ENCODE measurements around the gene SPATA17. TPM values are rescaled to one million over a fixed set of nuclear protein-coding genes. Genes with fewer than 3 reads are reported as not detected.
"Not testable (repeated sequence)": the region's sequence is repeated elsewhere in the genome, so short reads cannot be mapped to it uniquely, and the experiment has no call there.

Gene SPATA17
- total RNA-seq, 3 donors from 2014 or later (not counting 1 experiment from before 2014, with no cell fraction given) = not detected

GRCh38 chr1:217681806-217682205, 50.7 kb downstream of the SPATA17 start:
- Mint-ChIP-seq H3K27me3 (ENCODE audit: low read depth in 2 of 2) (no peaks in the 10 kb centered on the region), H3K27ac (no peak overlapping the region), H3K4me1 (no peaks in the 10 kb centered on the region), H3K4me3 (no peak overlapping the region), H3K36me3 (no peaks in the 10 kb centered on the region), H3K9me3 (peaks cover 0 to 3% of the 10 kb centered on the region in 2 donors)
- no peaks in the 10 kb centered on the region for H3K27me3 ChIP-seq (ENCODE audit: control insufficient read depth, insufficient read depth, low read length)
- TF ChIP-seq CTCF (IDR thresholded peaks at IDR 0.05) = no peak
- H3K4me1 ChIP-seq (ENCODE audit: control insufficient read depth, insufficient read depth, low read length) = no peaks in the 10 kb centered on the region
- WGBS (ENCODE audit: insufficient coverage) = 86% methylated on average over 3 of the region's 5 CpGs
- ATAC-seq (no peak), DNase-seq (no peak)
- no peak overlapping the region for H3K4me3 ChIP-seq (ENCODE audit: low read length)
- no peaks in the 10 kb centered on the region for H3K9me3 ChIP-seq (ENCODE audit: control insufficient read depth, insufficient read depth, low read length)
- intact Hi-C loops (cut with micrococcal nuclease) = no loop called here
- no peaks in the 10 kb centered on the region for H3K36me3 ChIP-seq (ENCODE audit: control insufficient read depth, insufficient read depth, low read length)
- no peak overlapping the region for H3K27ac ChIP-seq (ENCODE audit: low read length)

GRCh38 chr1:217687511-217687910, 56.4 kb downstream of the SPATA17 start:
- Mint-ChIP-seq H3K27ac (no peak overlapping the region), H3K4me3 (no peak overlapping the region), H3K36me3 (no peaks in the 10 kb centered on the region), H3K9me3 (peaks cover 2 to 5% of the 10 kb centered on the region in 2 donors), H3K27me3 (ENCODE audit: low read depth in 2 of 2) (no peaks in the 10 kb centered on the region), H3K4me1 (no peaks in the 10 kb centered on the region)
- intact Hi-C loops (cut with micrococcal nuclease) = no loop called here
- no peak for DNase-seq
- H3K4me3 ChIP-seq (ENCODE audit: low read length) = no peak overlapping the region
- H3K9me3 ChIP-seq (ENCODE audit: control insufficient read depth, insufficient read depth, low read length) = no peaks in the 10 kb centered on the region
- H3K27ac ChIP-seq (ENCODE audit: low read length) = no peak overlapping the region
- no peak for ATAC-seq
- H3K27me3 ChIP-seq (ENCODE audit: control insufficient read depth, insufficient read depth, low read length) = no peaks in the 10 kb centered on the region
- H3K36me3 ChIP-seq (ENCODE audit: control insufficient read depth, insufficient read depth, low read length) = no peaks in the 10 kb centered on the region
- H3K4me1 ChIP-seq (ENCODE audit: control insufficient read depth, insufficient read depth, low read length) = no peaks in the 10 kb centered on the region
- 100% methylated on average over 1 of the region's 4 CpGs for WGBS (ENCODE audit: insufficient coverage)
- TF ChIP-seq CTCF (IDR thresholded peaks at IDR 0.05) = no peak

GRCh38 chr1:217696140-217696539, 65.0 kb downstream of the SPATA17 start:
- H3K27ac ChIP-seq (ENCODE audit: low read length); H3K4me1 Mint-ChIP-seq; H3K36me3 ChIP-seq (ENCODE audit: control insufficient read depth, insufficient read depth, low read length); ATAC-seq; H3K4me3 Mint-ChIP-seq; H3K27ac Mint-ChIP-seq; intact Hi-C loops (cut with micrococcal nuclease); H3K36me3 Mint-ChIP-seq; H3K4me3 ChIP-seq (ENCODE audit: low read length); H3K27me3 Mint-ChIP-seq (ENCODE audit: low read depth in 2 of 2); H3K9me3 Mint-ChIP-seq; H3K4me1 ChIP-seq (ENCODE audit: control insufficient read depth, insufficient read depth, low read length); DNase-seq; H3K9me3 ChIP-seq (ENCODE audit: control insufficient read depth, insufficient read depth, low read length); H3K27me3 ChIP-seq (ENCODE audit: control insufficient read depth, insufficient read depth, low read length): not testable (repeated sequence)
- WGBS (ENCODE audit: insufficient coverage) = 98% methylated on average over 16 of the region's 25 CpGs

- Mint-ChIP-seq H3K9me3 (peaks cover 13 to 18% of the 10 kb centered on the region in 2 donors), H3K4me3 (no peak overlapping the region), H3K36me3 (no peaks in the 10 kb centered on the region), H3K27ac (no peak overlapping the region), H3K27me3 (ENCODE audit: low read depth in 2 of 2) (no peaks in the 10 kb centered on the region), H3K4me1 (no peaks in the 10 kb centered on the region)
- Histone ChIP-seq H3K36me3 (ENCODE audit: control insufficient read depth, insufficient read depth, low read length) (no peaks in the 10 kb centered on the region), H3K9me3 (ENCODE audit: control insufficient read depth, insufficient read depth, low read length) (no peaks in the 10 kb centered on the region), H3K27me3 (ENCODE audit: control insufficient read depth, insufficient read depth, low read length) (no peaks in the 10 kb centered on the region), H3K4me1 (ENCODE audit: control insufficient read depth, insufficient read depth, low read length) (no peaks in the 10 kb centered on the region), H3K27ac (ENCODE audit: low read length) (no peak overlapping the region), H3K4me3 (ENCODE audit: low read length) (no peak overlapping the region)
- intact Hi-C loops (cut with micrococcal nuclease) = no loop called here
- ATAC-seq = no peak
- 94% methylated on average over 5 of the region's 6 CpGs for WGBS (ENCODE audit: insufficient coverage)
- no peak for DNase-seq
- TF ChIP-seq CTCF (IDR thresholded peaks at IDR 0.05) = no peak
Measured at GRCh38 chr1:217703326-217703725, 72.2 kb downstream of the SPATA17 start.

All from natural killer cell (primary cell).